ENCODE results near the gene LCAT.

The LCAT gene

DNA sequence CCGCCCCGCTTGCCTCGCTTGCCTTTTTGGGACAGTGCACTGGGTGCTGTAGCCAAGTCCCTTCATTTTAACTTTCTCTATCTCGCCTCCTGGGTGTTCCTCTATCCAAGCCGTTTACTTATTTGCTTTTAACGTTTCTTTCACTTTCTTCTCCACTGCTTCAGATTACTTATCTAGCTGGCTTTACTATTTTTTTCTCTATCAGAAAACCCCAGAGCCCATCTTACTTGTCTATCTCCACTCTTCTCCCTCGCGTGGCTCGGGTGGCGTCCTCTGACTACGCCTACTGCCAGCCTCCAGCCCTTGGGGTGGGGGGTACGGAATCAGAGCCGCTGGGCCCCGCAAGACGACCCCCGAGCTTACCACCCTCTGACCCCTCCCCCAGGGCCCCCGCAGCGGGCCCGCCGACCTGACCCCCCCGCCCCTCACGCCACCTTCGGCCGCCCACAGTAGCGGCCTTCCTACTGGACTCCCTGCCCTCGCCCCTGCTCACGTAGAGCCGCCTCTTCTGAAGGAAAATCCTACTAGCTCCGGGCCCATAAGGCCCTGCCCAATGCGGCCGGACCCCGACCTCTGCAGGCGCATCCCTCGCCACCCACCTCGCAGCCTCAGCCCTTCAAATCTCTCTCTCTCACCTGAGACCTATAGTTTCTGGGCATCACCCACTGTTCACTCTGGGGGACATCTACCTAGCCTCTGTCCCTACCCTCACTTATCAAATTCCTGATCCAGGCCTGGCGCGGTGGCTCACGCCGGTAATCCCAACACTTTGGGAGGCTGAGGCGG, 25.5 kb upstream of the LCAT start:
- Histone ChIP-seq H3K27me3 (ENCODE audit: insufficient read depth, low read depth, severe bottlenecking) (no peaks in the 10 kb centered on the region), H3K4me3 (ENCODE audit: low read depth, low read length) (no peak overlapping the region), H3K9me3 (ENCODE audit: severe bottlenecking) (no peaks in the 10 kb centered on the region), H3K27ac (no peak overlapping the region), H3K36me3 (no peaks in the 10 kb centered on the region; the same call in 1 of the 2 replicates)
- no peak for DNase-seq
- TF ChIP-seq, protein P1, sequence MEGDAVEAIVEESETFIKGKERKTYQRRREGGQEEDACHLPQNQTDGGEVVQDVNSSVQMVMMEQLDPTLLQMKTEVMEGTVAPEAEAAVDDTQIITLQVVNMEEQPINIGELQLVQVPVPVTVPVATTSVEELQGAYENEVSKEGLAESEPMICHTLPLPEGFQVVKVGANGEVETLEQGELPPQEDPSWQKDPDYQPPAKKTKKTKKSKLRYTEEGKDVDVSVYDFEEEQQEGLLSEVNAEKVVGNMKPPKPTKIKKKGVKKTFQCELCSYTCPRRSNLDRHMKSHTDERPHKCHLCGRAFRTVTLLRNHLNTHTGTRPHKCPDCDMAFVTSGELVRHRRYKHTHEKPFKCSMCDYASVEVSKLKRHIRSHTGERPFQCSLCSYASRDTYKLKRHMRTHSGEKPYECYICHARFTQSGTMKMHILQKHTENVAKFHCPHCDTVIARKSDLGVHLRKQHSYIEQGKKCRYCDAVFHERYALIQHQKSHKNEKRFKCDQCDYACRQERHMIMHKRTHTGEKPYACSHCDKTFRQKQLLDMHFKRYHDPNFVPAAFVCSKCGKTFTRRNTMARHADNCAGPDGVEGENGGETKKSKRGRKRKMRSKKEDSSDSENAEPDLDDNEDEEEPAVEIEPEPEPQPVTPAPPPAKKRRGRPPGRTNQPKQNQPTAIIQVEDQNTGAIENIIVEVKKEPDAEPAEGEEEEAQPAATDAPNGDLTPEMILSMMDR (IDR thresholded peaks at IDR 0.05; ENCODE audit: low read depth, low read length): no peak

DNA sequence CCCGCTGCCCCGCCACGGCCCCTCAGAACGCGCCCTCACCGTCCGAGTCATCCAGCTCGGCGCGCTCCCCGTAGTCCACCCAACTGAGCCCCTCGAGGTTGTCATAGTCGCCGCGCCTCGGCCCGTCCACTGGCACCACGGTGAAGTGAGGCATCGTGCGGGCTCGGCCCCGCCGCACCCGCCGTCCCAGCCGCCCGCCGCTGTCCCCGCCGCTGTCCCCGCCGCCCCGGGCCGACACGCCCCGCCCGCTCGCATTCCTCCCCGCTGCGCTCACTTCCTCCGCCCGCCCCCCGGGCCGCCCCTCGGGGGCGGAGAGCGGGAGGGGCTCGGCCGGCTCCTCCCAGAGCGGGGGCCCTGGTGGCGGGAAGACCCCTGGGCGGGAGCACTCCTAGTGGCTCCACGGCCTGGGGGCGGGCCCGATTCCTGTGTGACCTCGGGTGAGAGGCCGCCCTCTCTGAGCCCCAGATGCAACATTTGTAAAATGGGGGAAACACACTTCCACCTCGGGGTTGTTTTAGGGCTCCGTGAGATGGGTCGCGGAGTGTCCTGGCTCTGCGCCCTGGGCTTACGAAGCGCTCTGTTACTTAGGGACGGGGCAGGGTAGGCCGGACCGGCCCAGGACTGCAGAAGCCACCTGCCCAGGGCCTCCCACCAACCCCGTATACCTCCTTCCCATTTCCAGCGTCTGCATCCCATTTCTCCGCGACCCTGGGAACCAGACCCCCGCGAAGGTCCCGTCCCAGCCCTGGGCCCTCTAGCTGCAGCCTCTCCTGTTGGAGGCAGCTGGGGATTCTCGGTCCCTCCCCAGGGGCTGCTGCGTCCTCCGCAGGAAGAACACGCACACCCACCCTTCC, 24.7 kb upstream of the LCAT start, which contains the start of gene SLC12A4:
Gene SLC12A4, minus strand, starts transcription at position 238 of the 854 bp plus-strand sequence. Its CDS starts 84 bp downstream, at position 154.
- Histone ChIP-seq H3K27me3 (ENCODE audit: insufficient read depth, low read depth, severe bottlenecking) (no peaks in the 10 kb centered on the region), H3K36me3 (no peaks in the 10 kb centered on the region; the same call in none of the 2 replicates), H3K9me3 (ENCODE audit: severe bottlenecking) (no peaks in the 10 kb centered on the region), H3K4me3 (ENCODE audit: low read depth, low read length) (peak within 1 kb of the TSS; percentile 41), H3K27ac (peak within 1 kb of the TSS; percentile 31; the same call in 1 of the 2 replicates)
- TF ChIP-seq, protein P1 (IDR thresholded peaks at IDR 0.05; ENCODE audit: low read depth, low read length): no peak
- peak; percentile 62 for DNase-seq

DNA sequence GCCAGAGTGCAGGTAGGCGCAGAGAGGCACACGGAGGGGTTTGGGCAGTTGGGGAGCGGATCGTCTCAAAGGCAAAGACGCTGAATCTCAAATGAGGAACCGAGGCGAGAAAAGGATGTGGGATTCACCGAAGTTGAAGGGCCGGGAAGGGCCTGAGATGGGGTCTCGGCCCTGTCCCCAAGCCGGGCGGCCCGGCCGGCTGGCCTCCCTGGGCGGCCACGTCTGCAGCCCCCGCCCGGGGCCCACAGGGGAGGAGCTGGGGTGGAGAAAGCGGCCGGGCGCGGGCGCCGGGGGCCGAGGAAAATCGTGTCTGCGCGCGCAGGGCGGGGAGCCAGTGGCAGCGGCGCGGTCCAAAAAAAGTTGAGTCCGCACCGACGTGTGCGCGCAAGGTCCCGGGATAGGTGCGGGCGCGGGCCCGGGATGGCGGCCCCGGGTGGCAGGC, 24.1 kb upstream of the LCAT start:
- Histone ChIP-seq H3K9me3 (ENCODE audit: severe bottlenecking) (no peaks in the 10 kb centered on the region), H3K4me3 (ENCODE audit: low read depth, low read length) (peak overlapping the region; percentile 41), H3K36me3 (no peaks in the 10 kb centered on the region; the same call in none of the 2 replicates), H3K27ac (peak overlapping the region; percentile 31; the same call in 1 of the 2 replicates), H3K27me3 (ENCODE audit: insufficient read depth, low read depth, severe bottlenecking) (no peaks in the 10 kb centered on the region)
- DNase-seq: no peak
- TF ChIP-seq, protein P1 (IDR thresholded peaks at IDR 0.05; ENCODE audit: low read depth, low read length): no peak

DNA sequence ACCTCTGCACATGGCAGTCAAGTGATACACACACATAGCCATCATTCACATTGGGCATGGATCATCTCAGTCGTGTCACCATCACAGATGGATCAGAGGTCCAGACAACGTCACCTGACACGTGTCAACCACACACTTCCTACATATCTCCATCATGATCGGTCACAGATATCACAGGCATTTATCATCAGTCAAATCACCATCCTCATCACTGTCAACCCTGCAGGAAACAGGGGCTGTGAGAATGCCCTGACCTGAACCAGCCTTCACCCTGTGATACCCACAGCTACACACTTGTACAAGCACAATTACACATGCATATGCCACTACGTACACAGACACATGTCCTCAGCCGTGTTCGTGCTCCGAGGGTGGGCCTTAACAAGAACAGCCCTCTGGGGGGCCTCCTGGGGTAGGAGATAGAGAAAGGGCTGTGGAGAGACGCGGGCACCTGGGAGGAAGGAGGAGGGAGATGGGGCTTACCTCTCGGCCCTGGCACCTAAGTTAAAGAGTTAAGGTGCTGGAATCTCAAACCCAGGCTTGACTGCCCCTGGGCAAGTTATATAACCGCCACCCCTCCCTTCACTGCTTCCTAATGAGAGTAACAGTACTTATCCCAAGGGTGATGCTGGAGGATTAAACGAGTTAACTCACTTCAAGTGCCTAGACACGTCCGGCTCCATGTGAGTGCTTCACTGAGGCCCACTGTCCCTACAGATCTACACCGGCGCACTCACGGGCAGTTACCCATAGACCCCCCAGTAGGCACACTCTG, 23.4 kb upstream of the LCAT start:
- Histone ChIP-seq H3K9me3 (ENCODE audit: severe bottlenecking) (no peaks in the 10 kb centered on the region), H3K36me3 (no peaks in the 10 kb centered on the region; the same call in none of the 2 replicates), H3K27me3 (ENCODE audit: insufficient read depth, low read depth, severe bottlenecking) (no peaks in the 10 kb centered on the region), H3K27ac (peak overlapping the region; percentile 31), H3K4me3 (ENCODE audit: low read depth, low read length) (peak overlapping the region; percentile 41)
- DNase-seq: no peak
- TF ChIP-seq, protein P1 (IDR thresholded peaks at IDR 0.05; ENCODE audit: low read depth, low read length): no peak

DNA sequence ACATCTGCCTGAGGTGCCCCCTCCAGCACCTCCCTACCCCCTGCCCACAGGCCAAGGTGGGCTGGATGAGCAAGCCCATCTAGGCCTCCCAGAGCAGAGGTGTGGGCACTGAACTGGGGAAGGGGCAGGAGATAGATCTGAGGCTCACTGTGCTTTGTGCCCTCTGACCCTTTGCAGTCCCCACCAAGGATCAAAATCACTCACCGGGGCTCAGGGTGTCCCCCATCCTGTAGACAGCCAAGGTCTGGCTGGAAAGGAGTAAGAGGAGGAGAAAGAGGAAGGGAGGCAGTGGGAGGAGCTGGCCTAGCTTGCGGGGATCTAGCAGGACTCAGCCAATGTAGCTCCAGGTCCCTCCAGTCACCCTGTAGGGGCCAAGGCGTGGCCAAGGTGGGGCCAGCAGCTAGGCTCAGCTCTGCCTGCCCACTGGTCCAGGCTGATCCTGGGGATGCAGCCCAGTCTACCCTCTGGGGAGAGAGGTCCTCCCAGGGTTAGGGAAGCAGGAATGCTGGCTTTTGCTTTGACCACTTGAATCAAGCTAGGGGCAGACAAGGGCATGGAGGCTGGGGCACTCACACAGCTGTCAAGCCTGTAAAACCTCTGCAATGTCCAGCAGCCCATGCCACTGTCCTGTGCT, 22.7 kb upstream of the LCAT start:
- TF ChIP-seq, protein P1 (IDR thresholded peaks at IDR 0.05; ENCODE audit: low read depth, low read length): no peak
- DNase-seq: peak; percentile 49
- Histone ChIP-seq H3K4me3 (ENCODE audit: low read depth, low read length) (no peak overlapping the region), H3K36me3 (no peaks in the 10 kb centered on the region; the same call in none of the 2 replicates), H3K27ac (peak overlapping the region; percentile 62), H3K27me3 (ENCODE audit: insufficient read depth, low read depth, severe bottlenecking) (no peaks in the 10 kb centered on the region), H3K9me3 (ENCODE audit: severe bottlenecking) (no peaks in the 10 kb centered on the region)
